Neural progenitor cell (in vitro differentiated cells): ENCODE results near the gene CNTD1. TPM values are rescaled to one million over a fixed set of nuclear protein-coding genes. Genes with fewer than 3 reads are reported as not detected.

ENCODE experiments used
- DNase-seq: peaks from one replicate; pipeline ENCODE4 v3.0.0-alpha.2; 2016; ENCODE audit warnings: low spot score
- H2AFZ ChIP-seq: fragments of 200-600 bp; sonication (generic); replicated peaks from 2 replicates; pipeline ENCODE4 v1.6.1; 2016; ENCODE audit warnings: antibody characterized with exemption
- H3F3A ChIP-seq: fragments of 200-600 bp; sonication (generic); 2 replicates; pipeline ENCODE4 v1.6.1; 2016; ENCODE audit warnings: antibody characterized with exemption, low read depth
- H3K27ac ChIP-seq: fragments of 200-600 bp; sonication (generic); 2 replicates; pipeline ENCODE4 v1.5.1; 2016; ENCODE audit warnings: mild to moderate bottlenecking
- H3K27me3 ChIP-seq: fragments of 200-600 bp; sonication (generic); 2 replicates; pipeline ENCODE4 v1.6.1; 2016; ENCODE audit warnings: mild to moderate bottlenecking, moderate library complexity
- H3K36me3 ChIP-seq: fragments of 200-600 bp; sonication (generic); 2 replicates; pipeline ENCODE4 v1.5.1; 2016
- H3K4me1 ChIP-seq: fragments of 200-600 bp; sonication (generic); 2 replicates; pipeline ENCODE4 v1.6.1; 2016; ENCODE audit warnings: mixed run types
- H3K4me2 ChIP-seq: fragments of 200-600 bp; sonication (generic); 2 replicates; pipeline ENCODE4 v1.6.1; 2016
- H3K4me3 ChIP-seq: fragments of 200-600 bp; sonication (generic); 2 replicates; pipeline ENCODE4 v1.5.1; 2016
- H3K79me2 ChIP-seq: fragments of 200-600 bp; sonication (generic); 2 replicates; pipeline ENCODE4 v1.6.1; 2016; ENCODE audit warnings: low read depth
- H3K9ac ChIP-seq: fragments of 200-600 bp; sonication (generic); 2 replicates; pipeline ENCODE4 v1.6.1; 2016
- H3K9me3 ChIP-seq: fragments of 200-600 bp; sonication (generic); 2 replicates; pipeline ENCODE4 v1.5.1; 2016; ENCODE audit warnings: low read depth
- H4K20me1 ChIP-seq: fragments of 200-600 bp; sonication (generic); 2 replicates; pipeline ENCODE4 v1.6.1; 2016; ENCODE audit warnings: low read depth
- H3K27ac Mint-ChIP-seq: 3 replicates; pipeline ENCODE4 v1.8.0; 2021; ENCODE audit warnings: mixed read lengths
- H3K27me3 Mint-ChIP-seq: 2 replicates; pipeline ENCODE4 v1.8.0; 2022; ENCODE audit warnings: low read depth, mild to moderate bottlenecking, inconsistent platforms, moderate library complexity, mixed read lengths; ENCODE audit not compliant: insufficient read depth
- H3K36me3 Mint-ChIP-seq: 3 replicates; pipeline ENCODE4 v1.8.0; 2021; ENCODE audit warnings: mixed read lengths
- H3K4me1 Mint-ChIP-seq: 3 replicates; pipeline ENCODE4 v1.8.0; 2021; ENCODE audit warnings: mixed read lengths
- H3K4me3 Mint-ChIP-seq: 3 replicates; pipeline ENCODE4 v1.8.0; 2021; ENCODE audit warnings: mild to moderate bottlenecking, moderate library complexity, mixed read lengths
- H3K9me3 Mint-ChIP-seq: 3 replicates; pipeline ENCODE4 v1.8.0; 2020; ENCODE audit warnings: mixed read lengths
- CTCF ChIP-seq: fragments of 200-600 bp; sonication (generic); IDR thresholded peaks from 2 replicates; pipeline ENCODE4 v1.5.1; 2017; ENCODE audit warnings: antibody characterized with exemption, mild to moderate bottlenecking
- EZH2 ChIP-seq: fragments of 200-600 bp; sonication (generic); IDR thresholded peaks from 2 replicates; pipeline ENCODE4 v1.6.1; 2017; ENCODE audit warnings: antibody characterized with exemption, mild to moderate bottlenecking, moderate library complexity
- EZH2phosphoT487 ChIP-seq: fragments of 200-600 bp; sonication (generic); IDR thresholded peaks from 2 replicates; pipeline ENCODE4 v1.6.1; 2017; ENCODE audit warnings: antibody characterized with exemption
- total RNA-seq: library from RNA; depleted of rRNA; stranded (reverse); fragments of >200 nt; gene quantifications from 2 replicates; pipeline ENCODE4 v1.2.3, GENCODE V29; 2015; ENCODE audit warnings: low replicate concordance

The CNTD1 gene
- total RNA-seq, 1 donor from 2014 or later: not detected

- Mint-ChIP-seq H3K27me3 (peaks cover 12% of the 10 kb centered on the region), H3K4me3 (no peak overlapping the region), H3K4me1 (peaks cover 1% of the 10 kb centered on the region), H3K9me3 (no peaks in the 10 kb centered on the region), H3K27ac (no peak overlapping the region), H3K36me3 (peaks cover 12% of the 10 kb centered on the region)
- H3K4me3 ChIP-seq: no peak overlapping the region
- H4K20me1 ChIP-seq: no peaks in the 10 kb centered on the region
- no peak overlapping the region for H3K9ac ChIP-seq
- no peak overlapping the region for H2AFZ ChIP-seq
- no peaks in the 10 kb centered on the region for H3K36me3 ChIP-seq
- peaks cover 7% of the 10 kb centered on the region for H3K79me2 ChIP-seq
- no peaks in the 10 kb centered on the region for H3F3A ChIP-seq
- no peaks in the 10 kb centered on the region for H3K27me3 ChIP-seq
- peaks cover 3% of the 10 kb centered on the region for H3K4me1 ChIP-seq
- no peak overlapping the region for H3K27ac ChIP-seq
- H3K4me2 ChIP-seq: no peak overlapping the region
- DNase-seq: no peak
- no peak for TF ChIP-seq CTCF
- no peak for TF ChIP-seq EZH2phosphoT487
- TF ChIP-seq EZH2: no peak
- no peaks in the 10 kb centered on the region for H3K9me3 ChIP-seq
Measured at GRCh38 chr17:42792545-42792944, 6.1 kb upstream of the CNTD1 start.

GRCh38 chr17:42795061-42795460, 3.6 kb upstream of the CNTD1 start:
- H3K27me3 Mint-ChIP-seq: peaks cover 22% of the 10 kb centered on the region
- no peak overlapping the region for H3K27ac ChIP-seq

GRCh38 chr17:42795465-42795864, 3.2 kb upstream of the CNTD1 start:
- H3K9me3 ChIP-seq: no peaks in the 10 kb centered on the region
- H3K27me3 ChIP-seq: peaks cover 14% of the 10 kb centered on the region
- H3K4me1 Mint-ChIP-seq: peaks cover 9% of the 10 kb centered on the region
- H3K4me3 ChIP-seq: no peak overlapping the region
- H3K9ac ChIP-seq: no peak overlapping the region
- H3K4me2 ChIP-seq: no peak overlapping the region
- TF ChIP-seq EZH2: no peak
- no peak for TF ChIP-seq CTCF
- TF ChIP-seq EZH2phosphoT487: no peak
- peaks cover 14% of the 10 kb centered on the region for H3K36me3 Mint-ChIP-seq
- H2AFZ ChIP-seq: no peak overlapping the region
- no peaks in the 10 kb centered on the region for H4K20me1 ChIP-seq
- peaks cover 3% of the 10 kb centered on the region for H3K9me3 Mint-ChIP-seq
- peaks cover 7% of the 10 kb centered on the region for H3K4me1 ChIP-seq
- H3K27me3 Mint-ChIP-seq: peaks cover 21% of the 10 kb centered on the region
- no peak for DNase-seq
- no peak overlapping the region for H3K27ac ChIP-seq
- H3K27ac Mint-ChIP-seq: no peak overlapping the region
- peaks cover 16% of the 10 kb centered on the region for H3K79me2 ChIP-seq
- no peaks in the 10 kb centered on the region for H3K36me3 ChIP-seq
- peak overlapping the region; percentile 52 for H3K4me3 Mint-ChIP-seq
- H3F3A ChIP-seq: no peaks in the 10 kb centered on the region

More at GRCh38 chr17:42795061-42795460, 3.6 kb upstream of the CNTD1 start:
- Histone ChIP-seq H3K4me2 (no peak overlapping the region), H4K20me1 (no peaks in the 10 kb centered on the region), H3F3A (no peaks in the 10 kb centered on the region), H3K9ac (no peak overlapping the region), H3K27me3 (peaks cover 10% of the 10 kb centered on the region), H3K4me1 (peaks cover 7% of the 10 kb centered on the region), H3K9me3 (no peaks in the 10 kb centered on the region), H3K36me3 (no peaks in the 10 kb centered on the region), H3K4me3 (no peak overlapping the region), H2AFZ (no peak overlapping the region), H3K79me2 (peaks cover 16% of the 10 kb centered on the region)
- Mint-ChIP-seq H3K27ac (no peak overlapping the region), H3K4me1 (peaks cover 9% of the 10 kb centered on the region), H3K4me3 (peak overlapping the region; percentile 14), H3K36me3 (peaks cover 14% of the 10 kb centered on the region), H3K9me3 (peaks cover 3% of the 10 kb centered on the region)
- TF ChIP-seq EZH2 (no peak), CTCF (no peak), EZH2phosphoT487 (no peak)
- DNase-seq: no peak
